Right atrium auricular region (tissue), 2 donors: ENCODE measurements around the gene CST8. TPM values are rescaled to one million over a fixed set of nuclear protein-coding genes. Genes with fewer than 3 reads are reported as not detected.

Experiments
- DNase-seq: peaks from one replicate; pipeline ENCODE4 v3.0.0-alpha.2; 2019; ENCODE audit warnings: low spot score
- H3K27ac ChIP-seq, 2 donors: fragments of 200-600 bp; sonication (generic); 1 replicate in 1 of 2; 2 replicates in 1 of 2; pipeline ENCODE4 v1.5.1; 2016 to 2019
- H3K27me3 ChIP-seq, 2 donors: fragments of 200-600 bp; sonication (generic); one replicate each; pipeline versions ENCODE4 v1.5.1 to v1.6.0; 2017 to 2019
- H3K36me3 ChIP-seq: fragments of 200-600 bp; sonication (generic); one replicate; pipeline ENCODE4 v1.5.1; 2016
- H3K4me1 ChIP-seq, 2 donors: fragments of 200-600 bp; sonication (generic); one replicate each; pipeline versions ENCODE4 v1.5.1 to v1.6.0; 2017 to 2019
- H3K4me3 ChIP-seq, 2 donors: fragments of 200-600 bp; sonication (generic); 1 replicate in 1 of 2; 2 replicates in 1 of 2; pipeline ENCODE4 v1.5.1; 2017 to 2019; ENCODE audit warnings: mild to moderate bottlenecking in 1 of 2, moderate library complexity in 1 of 2
- H3K9me3 ChIP-seq, 2 donors: fragments of 200-600 bp; sonication (generic); one replicate each; pipeline ENCODE4 v1.5.1; 2019
- total RNA-seq, 2 donors: library from RNA; depleted of rRNA; stranded (reverse); fragments of >200 nt; gene quantifications; one replicate each; pipeline ENCODE4 v1.1.0, GENCODE V29; 2016
- TF ChIP-seq, protein P1 (sequence below), 2 donors: fragments of 200-600 bp; sonication (generic); IDR thresholded peaks; one replicate each; pipeline ENCODE4 v1.5.1; 2019; ENCODE audit warnings: antibody characterized with exemption in 2 of 2

The CST8 gene
- total RNA-seq, 2 donors from 2014 or later = not detected

DNA sequence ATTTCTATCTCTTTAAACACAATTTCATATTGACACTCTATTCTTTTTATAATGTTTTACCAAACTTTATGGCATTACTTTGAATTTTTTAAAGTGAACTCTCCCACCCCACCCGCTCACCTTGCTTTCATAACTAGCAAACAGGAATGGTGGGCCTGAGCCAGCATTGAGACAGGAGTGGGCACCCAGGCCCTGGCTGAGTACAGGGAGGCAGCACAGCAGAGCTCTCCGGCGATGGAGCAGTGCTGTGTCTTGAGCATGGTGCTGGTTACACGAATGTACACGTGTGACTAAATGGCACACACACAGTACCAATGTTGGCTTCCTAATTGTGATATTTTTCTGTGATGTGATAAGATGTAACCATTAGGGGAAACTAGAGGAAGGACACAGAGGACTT is 42.8 kb upstream of the CST8 start:
- Histone ChIP-seq H3K27ac (no peak overlapping the region), H3K36me3 (no peaks in the 10 kb centered on the region), H3K9me3 (no peaks in the 10 kb centered on the region), H3K27me3 (no peaks in the 10 kb centered on the region), H3K4me1 (no peaks in the 10 kb centered on the region), H3K4me3 (no peak overlapping the region)
- no peak for DNase-seq
- TF ChIP-seq, protein P1, sequence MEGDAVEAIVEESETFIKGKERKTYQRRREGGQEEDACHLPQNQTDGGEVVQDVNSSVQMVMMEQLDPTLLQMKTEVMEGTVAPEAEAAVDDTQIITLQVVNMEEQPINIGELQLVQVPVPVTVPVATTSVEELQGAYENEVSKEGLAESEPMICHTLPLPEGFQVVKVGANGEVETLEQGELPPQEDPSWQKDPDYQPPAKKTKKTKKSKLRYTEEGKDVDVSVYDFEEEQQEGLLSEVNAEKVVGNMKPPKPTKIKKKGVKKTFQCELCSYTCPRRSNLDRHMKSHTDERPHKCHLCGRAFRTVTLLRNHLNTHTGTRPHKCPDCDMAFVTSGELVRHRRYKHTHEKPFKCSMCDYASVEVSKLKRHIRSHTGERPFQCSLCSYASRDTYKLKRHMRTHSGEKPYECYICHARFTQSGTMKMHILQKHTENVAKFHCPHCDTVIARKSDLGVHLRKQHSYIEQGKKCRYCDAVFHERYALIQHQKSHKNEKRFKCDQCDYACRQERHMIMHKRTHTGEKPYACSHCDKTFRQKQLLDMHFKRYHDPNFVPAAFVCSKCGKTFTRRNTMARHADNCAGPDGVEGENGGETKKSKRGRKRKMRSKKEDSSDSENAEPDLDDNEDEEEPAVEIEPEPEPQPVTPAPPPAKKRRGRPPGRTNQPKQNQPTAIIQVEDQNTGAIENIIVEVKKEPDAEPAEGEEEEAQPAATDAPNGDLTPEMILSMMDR (IDR thresholded peaks at IDR 0.05) = no peak

- H3K4me1 ChIP-seq = no peaks in the 10 kb centered on the region
- H3K27me3 ChIP-seq = no peaks in the 10 kb centered on the region
Measured at GRCh38 chr20:23449421-23449820, 41.5 kb upstream of the CST8 start.

DNA sequence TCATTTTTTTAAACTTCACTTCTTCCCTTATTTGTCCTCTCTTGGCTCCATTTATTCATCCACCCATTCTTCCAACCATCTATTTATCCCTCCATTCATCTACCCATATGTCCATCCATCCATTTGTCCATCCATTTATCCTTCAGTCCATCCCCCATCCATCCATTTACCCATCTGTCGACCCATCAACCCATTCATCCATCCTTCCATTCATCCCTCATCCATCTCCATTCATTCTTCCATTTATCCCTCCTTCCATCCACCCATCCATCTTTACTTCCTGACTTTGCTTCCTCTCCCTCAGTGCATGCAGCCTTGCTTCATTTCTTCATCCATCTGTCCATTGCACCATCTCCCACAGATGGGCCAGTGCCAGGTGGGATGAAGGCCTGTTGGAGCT is 40.0 kb upstream of the CST8 start:
- Histone ChIP-seq H3K9me3 (peaks cover 0 to 5% of the 10 kb centered on the region in 2 donors), H3K27me3 (no peaks in the 10 kb centered on the region), H3K27ac (no peak overlapping the region), H3K36me3 (no peaks in the 10 kb centered on the region), H3K4me3 (no peak overlapping the region), H3K4me1 (no peaks in the 10 kb centered on the region)
- TF ChIP-seq, protein P1 (IDR thresholded peaks at IDR 0.05) = no peak
- no peak for DNase-seq

More at GRCh38 chr20:23449421-23449820, 41.5 kb upstream of the CST8 start:
- Histone ChIP-seq H3K4me3 (no peak overlapping the region), H3K36me3 (no peaks in the 10 kb centered on the region), H3K9me3 (no peaks in the 10 kb centered on the region), H3K27ac (no peak overlapping the region)
- no peak for DNase-seq
- TF ChIP-seq, protein P1 (IDR thresholded peaks at IDR 0.05) = no peak

DNA sequence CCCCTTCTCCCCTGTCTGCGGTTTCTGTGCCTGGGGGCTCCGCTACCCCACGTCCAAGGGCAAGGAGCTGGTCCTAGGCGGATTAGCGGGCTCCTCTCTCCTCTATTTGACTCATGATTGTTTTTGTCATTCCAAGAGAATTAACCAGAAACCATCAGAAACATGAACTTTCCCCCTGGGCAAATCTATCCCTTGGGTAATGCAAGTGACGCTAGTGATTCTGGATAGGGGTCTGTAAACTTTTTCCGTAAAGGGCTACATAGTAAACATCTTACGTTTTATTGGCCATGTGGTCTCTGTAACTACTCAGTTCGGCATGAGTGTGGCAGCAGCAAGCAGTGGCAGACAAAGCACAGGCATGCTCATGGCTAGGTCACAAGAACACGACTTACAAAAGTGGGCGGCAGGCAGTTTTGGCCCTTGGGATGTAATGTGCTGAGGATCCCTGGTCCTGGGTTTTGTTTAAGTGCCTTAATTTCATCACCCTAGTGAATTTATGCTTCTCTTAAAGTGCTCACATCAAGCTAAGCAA is 38.9 kb upstream of the CST8 start:
- no peak overlapping the region for H3K27ac ChIP-seq
- H3K27me3 ChIP-seq = no peaks in the 10 kb centered on the region
- no peaks in the 10 kb centered on the region for H3K36me3 ChIP-seq
- TF ChIP-seq, protein P1 (IDR thresholded peaks at IDR 0.05) = no peak
- no peak for DNase-seq
- peaks cover 0 to 5% of the 10 kb centered on the region in 2 donors for H3K9me3 ChIP-seq
- no peak overlapping the region for H3K4me3 ChIP-seq
- H3K4me1 ChIP-seq = no peaks in the 10 kb centered on the region

- Histone ChIP-seq H3K27ac (no peak within 1 kb of the TSS), H3K27me3 (no peaks in the 10 kb centered on the region), H3K9me3 (peaks cover 0 to 5% of the 10 kb centered on the region in 2 donors), H3K36me3 (no peaks in the 10 kb centered on the region), H3K4me1 (no peaks in the 10 kb centered on the region), H3K4me3 (no peak within 1 kb of the TSS)
- no peak for DNase-seq
- TF ChIP-seq, protein P1 (IDR thresholded peaks at IDR 0.05) = no peak
Measured at GRCh38 chr20:23452776-23453175, 38.1 kb upstream of the CST8 start, which contains the start of gene CST11. TSS of gene CST11 (minus strand) at chr20:23452876. CDS start at chr20:23452811, 65 bp downstream.
